Right ventricle myocardium superior (tissue), 1 donor: ENCODE results near the gene KRT85. TPM values are rescaled to one million over a fixed set of nuclear protein-coding genes. Genes with fewer than 3 reads are reported as not detected.
A peak's percentile ranks its signal among the peaks of the same experiment; 100 is the strongest.
"Not testable (repeated sequence)": the region's sequence is repeated elsewhere in the genome, so short reads cannot be mapped to it uniquely, and the experiment has no call there.

Experiments
- ATAC-seq: fragments of 200-7000 bp; cut with Tn5 transposase; one replicate; pipeline ENCODE4 v1.9.1; 2020; ENCODE audit warnings: mild to moderate bottlenecking; ENCODE audit not compliant: poor library complexity
- DNase-seq: peaks from one replicate; pipeline ENCODE4 v3.0.0-alpha.2; 2020
- intact Hi-C: fragments of 100-400 bp; cut with DNase I; formaldehyde crosslinking; loops from one replicate; pipeline ENCODE4 v1.11.2; 2022
- total RNA-seq: library from RNA; stranded (reverse); fragmentation: NEBNext Ultra II Directional; extraction: Animal tissue kit (Norgen Biotek cat#: 25700); gene quantifications from one replicate; pipeline ENCODE4 v1.2.1, GENCODE V29; 2021
- donor health status: DM: no; HTN: yes; CAD: no; lungs with severe emphysema.

The KRT85 gene
- total RNA-seq, 1 donor from 2014 or later, result not detected

DNA sequence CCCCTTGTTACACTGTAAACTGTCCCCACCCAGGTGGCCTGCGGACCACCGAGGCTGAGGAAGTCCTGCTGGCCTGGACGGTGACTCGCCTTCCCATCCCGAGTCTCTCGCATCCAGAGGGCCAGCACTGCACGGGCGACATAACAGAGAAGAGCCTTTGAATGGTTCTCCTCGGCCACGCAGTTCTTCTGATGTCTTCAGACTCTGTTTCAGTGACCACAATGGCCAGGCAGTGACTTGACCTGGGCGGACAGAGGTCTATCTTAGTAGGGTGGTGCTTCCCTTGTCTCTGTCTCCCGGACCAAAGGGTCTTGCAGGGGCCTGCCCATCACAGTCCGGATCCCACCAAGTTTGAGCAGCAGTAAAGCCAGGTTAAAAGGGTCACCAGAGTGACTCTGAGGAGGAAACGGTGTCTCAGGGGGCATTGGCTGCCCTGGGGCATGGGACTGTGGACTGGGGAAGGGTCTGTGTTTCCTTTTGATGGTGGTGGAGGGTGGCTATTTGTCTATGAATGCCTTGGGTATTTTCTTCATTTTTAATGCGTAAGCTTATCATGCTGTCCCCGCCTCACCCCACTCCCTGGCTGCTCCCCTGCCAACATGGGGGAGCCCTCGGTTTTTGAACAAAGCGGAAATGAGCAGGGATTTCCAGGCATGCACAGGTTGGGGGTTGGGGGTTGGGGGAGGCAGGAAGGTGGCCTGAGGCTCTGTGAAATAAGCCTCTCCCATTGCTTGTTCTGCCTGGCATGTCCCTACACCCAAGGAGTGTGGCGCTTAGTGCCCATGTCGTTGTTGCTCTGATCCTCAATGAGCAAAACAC lies 10.3 kb downstream of the KRT85 start:
- intact Hi-C loops, result no loop called here
- no peak for DNase-seq
- ATAC-seq, result no peak

DNA sequence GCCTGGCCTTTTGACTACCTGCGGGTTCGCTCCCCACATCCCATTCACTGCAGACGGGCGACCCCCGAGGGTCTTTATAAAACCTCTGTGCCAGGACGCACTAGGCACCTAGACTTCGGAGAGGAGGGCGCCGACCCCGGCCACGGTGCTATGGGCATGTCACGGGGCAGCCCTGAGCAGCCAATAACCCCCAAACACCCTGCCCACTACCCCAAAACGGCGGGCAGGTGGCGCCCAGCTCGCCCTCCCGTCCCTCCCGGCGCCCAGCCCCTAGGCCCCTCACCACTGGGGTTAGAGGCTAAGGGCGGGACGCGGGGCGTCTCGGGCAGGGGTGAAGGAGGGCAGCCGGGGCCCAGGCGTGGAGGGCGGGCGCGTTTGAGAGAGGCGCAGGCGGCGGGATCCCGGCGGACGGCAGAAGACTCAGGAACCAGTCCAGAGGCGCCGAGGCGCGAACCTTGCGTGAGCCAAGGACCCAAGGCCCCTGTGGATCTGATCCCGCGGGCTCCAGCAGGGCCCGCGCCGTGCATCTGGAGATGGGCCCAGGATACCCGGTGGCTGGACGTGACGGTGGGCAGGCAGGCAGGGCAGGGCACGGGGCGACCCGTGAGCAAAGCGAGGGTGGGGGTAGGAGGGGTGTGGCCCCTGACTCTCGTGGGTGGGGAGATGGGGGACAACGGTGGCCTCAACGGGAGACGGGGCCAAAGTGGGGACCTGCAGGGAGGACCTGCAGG lies 11.1 kb downstream of the KRT85 start:
- DNase-seq (no peak), ATAC-seq (no peak)
- intact Hi-C loops, result no loop called here

DNA sequence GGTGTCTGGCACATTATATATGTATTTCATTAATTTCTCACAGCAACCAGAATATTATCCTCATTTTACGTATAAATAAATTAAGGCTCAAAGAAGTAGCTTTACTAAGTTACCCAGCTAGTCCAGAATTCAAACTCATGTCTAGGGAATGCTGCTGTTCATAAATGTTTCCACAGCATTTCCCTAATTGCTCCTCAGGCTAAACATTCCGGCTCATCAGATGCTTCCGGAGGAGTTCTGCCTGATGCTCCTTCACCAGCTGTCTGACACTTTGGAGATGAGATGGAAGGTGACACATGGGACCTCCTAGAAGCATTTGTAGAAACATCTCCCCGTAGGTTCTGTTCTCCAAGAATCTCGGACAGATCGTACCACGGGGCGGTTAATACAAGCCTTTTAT lies 12.1 kb downstream of the KRT85 start:
- no peak for DNase-seq
- intact Hi-C loops, result no loop called here
- ATAC-seq, result no peak

DNA sequence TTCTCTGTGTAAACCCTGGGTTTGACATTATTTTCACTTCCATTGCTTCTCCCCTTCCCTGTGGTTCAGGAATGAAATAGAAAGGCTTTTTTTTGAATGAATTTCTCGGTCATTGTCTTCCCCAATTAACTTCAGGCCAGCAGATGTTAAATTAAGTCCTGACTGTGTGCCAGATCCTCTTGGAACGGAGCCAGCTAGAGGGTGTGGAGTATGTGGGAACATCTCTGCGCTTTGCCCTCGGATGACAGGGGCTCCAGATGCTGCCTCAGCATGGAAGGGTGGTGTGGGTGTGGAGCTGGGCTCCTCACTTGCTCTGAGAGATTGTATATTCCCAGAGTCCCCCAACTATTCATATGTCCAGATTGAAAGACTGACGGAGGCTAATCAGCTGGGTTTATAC lies 13.1 kb downstream of the KRT85 start:
- no peak for DNase-seq
- no peak for ATAC-seq
- intact Hi-C loops, result no loop called here

DNA sequence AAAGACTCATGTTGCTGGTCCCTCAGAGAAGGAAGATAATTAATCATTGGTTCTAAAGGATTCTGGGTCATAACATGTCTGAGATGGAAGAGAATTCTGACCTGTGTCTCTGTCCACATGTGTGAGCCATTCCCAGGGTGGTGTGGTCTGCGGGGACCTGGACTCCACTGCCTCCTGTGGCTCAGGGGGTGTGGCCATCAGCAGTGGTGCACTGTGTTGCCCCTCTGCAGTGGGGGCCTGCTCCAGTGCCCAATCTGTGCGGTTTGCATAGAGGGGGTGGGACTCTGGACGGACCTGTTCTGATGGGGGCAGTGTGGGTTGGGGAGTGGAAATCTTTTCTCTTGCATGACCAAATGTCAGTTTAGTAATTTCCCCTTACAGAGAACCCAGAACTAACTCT lies 13.5 kb downstream of the KRT85 start:
- DNase-seq (no peak), ATAC-seq (no peak)
- intact Hi-C loops, result no loop called here

DNA sequence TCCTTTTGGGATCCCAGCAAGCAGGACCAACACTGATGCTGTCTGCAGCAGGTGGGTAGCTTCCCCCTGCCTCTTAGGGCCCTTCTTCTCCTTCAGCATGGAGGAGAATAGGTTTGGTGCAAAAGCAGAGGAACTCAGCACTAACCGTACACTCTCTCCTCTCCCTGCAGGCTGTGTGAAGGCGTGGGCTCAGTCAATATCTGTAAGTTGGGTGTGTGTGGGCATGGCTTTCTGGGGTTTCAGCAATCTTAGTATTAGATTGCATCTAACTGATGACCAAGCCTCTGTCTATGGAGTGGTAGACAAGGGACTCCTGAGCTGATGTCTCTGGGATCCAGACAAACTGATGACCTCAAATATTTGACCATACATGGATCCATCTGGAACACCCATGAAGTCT lies 14.3 kb downstream of the KRT85 start:
- intact Hi-C loops, result no loop called here
- ATAC-seq (no peak), DNase-seq (no peak)

DNA sequence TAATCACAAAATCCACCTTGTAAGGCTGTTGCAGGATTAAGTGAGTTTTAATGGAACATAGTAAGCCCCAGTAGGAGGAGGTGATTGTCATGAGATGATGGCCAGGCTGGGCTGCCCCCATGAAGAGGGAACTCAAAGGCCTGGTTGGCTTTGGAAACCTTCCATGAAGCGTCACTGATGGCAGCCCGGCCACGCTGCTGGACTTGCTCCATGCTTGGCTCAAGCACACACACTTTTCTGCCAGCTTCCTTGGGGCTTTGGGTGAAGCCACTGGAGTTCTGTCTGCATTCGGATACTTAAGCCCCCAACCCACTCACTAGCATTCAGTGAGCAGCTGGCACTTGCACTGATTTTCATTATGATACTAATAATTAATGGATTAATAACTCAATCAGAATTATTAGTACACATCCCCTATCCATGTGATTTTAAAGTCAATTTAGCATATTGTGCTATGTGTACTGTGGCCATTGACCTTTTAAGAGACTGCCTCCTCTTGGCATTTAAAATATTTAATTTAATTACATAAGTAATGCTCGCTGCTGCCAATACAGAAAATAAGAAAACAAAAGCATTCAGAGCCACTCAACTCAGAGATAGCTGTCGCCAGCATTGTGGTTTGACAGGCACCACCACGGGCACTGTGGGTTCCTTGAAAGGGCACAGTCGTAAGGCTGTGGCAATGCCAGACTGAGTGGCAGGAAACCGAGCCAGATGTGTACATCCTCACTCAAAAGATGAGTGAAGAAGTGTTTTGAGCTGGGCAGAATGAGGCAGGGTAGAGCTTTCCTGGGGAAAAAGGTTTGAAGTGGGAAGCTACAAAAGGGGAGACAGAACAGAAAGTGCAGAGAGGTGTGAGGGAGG lies 15.9 kb downstream of the KRT85 start:
- intact Hi-C loops, result no loop called here
- ATAC-seq (peak; percentile 81), DNase-seq (peak; percentile 64)

DNA sequence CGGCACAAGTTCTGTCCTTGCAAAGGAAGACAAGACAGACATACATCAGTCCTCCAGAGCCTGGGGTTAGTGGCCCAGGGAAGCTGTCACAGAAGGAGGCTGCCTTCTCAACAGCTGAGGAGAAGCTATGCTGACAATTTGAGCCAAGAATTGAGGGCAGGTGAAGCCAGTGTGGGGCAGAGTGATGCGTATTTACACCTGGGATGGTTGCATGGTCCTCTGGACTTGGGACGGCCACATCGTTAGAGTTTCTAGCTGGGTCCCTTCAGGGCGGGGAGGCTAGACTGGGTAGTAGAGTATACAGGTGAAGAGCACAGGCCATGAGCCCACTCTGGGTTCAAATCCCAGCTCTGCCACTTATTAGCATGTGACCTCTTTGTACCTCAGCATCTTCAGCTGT lies 16.5 kb downstream of the KRT85 start:
- DNase-seq (no peak), ATAC-seq (no peak)
- intact Hi-C loops, result no loop called here

DNA sequence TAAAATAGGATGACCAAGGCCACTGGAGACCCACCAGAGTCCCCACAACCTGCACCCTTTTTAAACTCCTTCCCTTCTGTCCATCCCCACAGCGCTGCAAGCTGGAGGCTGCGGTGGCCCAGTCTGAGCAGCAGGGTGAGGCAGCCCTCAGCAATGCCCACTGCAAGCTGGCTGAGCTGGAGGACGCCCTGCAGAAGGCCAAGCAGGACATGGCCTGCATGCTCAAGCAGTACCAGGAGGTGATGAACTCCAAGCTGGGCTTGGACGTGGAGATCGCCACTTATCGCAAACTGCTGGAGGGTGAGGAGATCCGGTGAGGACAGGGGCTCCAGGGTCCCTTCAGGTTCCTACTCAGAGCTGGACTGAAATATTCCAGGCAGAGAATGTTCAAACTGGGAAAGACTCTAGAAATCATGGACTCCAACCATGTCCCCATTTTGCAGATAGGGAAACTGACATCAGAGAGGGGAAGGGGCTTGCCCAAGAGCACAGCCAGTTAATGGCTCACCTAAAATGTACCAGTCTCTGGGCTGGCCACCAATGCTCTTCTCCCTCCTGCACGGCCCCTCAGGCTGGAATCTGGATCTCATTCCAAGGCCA lies 17.2 kb downstream of the KRT85 start:
- ATAC-seq (no peak), DNase-seq (no peak)
- intact Hi-C loops, result no loop called here

DNA sequence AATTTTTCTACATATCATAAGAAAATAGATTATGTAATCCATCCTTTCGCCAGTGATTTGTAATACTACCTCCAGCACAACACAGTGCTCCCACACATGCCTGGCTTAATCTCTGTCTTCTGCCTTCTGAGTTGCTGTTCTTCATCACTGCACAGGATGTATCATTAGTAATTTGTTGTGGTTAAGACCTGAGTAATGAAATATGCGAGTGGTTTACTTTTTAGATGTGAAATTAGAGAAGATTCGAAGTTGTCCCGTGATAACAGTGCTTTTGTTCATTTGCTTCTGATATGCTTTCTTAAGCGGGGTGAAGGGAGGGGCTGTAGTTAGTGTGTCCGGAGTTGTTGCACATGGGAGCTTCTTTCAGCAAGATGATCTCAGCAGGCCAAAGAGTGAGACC lies 18.1 kb downstream of the KRT85 start:
- DNase-seq (no peak), ATAC-seq (no peak)
- intact Hi-C loops, result no loop called here

DNA sequence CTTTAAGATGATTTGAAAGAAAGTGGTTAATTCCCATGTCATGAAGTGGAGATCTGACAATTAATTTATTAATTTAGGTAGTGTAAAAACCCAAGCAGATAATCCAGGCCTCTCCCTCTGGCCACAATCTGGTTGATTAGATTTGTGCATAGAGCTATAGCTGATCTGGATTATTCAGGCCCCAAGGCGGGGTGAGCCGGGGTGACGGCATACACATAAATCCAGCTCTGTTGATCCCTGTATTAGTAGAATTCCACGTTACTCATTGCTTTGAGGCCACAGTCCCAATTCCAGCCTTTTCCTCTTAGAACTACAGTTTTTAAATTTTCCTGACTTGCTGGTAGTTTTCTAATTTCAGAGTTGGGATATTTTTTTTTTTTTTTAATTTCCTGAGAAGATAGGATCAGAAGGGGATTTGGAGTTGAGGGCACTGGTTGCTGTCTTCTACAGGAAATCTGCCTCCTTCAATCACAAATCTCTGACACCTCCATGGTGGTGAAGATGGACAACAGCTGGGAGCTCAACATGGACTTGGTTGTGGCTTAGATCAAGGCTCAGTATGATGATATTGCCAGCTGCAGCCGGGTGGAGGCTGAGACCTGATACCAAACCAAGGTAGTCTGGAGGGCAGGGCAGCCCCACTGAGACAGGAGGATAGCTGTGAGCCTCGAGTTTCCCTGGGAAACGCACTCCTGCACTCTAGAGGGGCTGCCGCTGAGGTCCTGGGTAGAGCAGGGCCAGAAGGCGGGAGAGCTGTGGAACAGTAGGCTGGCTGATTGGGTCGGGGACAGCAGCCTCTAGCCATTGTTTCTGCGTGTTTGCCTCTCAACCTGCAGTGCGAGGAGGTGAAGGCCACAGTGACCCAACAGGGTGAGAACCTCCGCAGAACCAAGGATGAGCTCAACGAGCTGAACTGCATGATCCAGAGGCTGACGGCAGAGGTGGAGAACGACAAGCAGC lies 19.4 kb downstream of the KRT85 start:
- no peak for ATAC-seq
- intact Hi-C loops, result no loop called here
- no peak for DNase-seq

DNA sequence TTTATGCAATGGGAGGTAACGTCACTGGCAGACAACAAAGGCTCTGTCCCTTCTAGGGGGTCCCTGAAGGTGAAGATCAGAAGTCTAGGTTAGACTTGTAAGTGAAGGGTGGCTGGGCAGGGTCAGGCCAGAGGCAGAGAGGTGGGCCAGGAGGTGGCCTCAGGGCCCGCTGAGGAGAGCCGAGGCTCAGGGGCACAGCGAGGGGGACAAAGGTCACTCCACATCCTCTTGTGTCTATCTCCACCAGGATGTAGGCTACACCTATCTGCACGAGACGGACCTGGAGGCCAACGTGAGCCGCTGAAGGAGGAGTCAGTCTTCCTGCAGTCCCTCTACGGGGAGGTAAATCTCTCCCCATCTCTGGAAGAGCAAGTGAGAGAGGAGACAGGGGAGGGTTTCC lies 20.3 kb downstream of the KRT85 start:
- ATAC-seq, result no peak
- intact Hi-C loops, result no loop called here
- DNase-seq, result no peak

DNA sequence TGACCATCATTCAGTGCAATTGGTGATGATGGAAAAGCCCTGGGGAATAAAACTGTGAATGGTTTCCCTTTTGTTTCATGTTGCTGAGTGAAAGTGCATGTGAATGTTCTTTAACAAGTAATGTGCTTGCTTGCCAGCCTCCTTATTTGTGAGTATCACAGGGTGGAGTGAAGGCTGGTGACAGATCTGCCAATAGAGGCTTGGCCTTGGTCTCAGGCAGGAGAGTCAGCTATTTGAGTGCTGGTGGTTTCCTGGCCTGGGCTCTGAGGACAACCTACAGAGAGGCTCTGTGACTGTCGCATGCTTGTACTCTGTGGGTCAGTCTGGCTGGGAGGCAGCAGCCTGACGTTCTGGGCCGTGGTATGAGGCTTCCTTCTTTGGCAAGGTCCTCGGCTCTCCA lies 20.7 kb downstream of the KRT85 start:
- DNase-seq (no peak), ATAC-seq (peak; percentile 84)
- intact Hi-C loops, result no loop called here

DNA sequence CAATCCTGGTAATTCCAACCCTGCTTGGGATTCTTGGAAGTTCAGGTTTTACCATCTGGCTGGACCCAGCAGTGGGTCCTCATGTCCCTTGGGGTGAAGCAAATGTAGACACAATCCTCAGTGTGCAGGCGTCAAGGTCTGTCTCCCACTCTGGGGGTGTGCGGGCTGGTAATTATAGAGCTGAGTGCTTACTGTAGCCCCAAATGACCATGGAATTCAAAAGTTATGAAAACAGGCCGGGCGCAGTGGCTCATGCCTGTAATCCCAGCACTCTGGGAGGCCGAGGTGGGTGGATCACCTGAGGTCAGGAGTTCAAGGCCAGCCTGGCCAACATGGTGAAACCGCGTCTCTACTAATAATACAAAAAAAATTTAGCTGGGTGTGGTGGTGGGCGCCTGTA lies 22.2 kb downstream of the KRT85 start:
- intact Hi-C loops, DNase-seq, ATAC-seq: not testable (repeated sequence)

DNA sequence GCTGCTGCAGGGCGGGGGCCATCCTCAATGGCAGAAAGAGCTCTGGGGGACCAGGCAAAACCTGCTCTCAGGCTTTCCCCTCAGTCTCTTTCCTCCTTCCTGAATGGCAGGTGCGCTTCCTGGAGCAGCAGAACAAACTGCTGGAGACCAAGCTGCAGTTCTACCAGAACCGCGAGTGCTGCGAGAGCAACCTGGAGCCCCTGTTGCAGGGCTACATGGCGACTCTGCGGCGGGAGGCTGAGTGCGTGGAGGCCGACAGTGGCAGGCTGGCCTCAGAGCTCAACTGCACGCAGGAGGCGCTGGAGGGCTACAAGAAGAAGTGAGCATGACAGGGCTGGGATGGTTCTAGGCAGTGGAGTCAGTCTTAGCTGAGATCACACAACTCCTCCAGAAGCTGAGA lies 23.2 kb downstream of the KRT85 start:
- no peak for ATAC-seq
- intact Hi-C loops, result no loop called here
- no peak for DNase-seq

DNA sequence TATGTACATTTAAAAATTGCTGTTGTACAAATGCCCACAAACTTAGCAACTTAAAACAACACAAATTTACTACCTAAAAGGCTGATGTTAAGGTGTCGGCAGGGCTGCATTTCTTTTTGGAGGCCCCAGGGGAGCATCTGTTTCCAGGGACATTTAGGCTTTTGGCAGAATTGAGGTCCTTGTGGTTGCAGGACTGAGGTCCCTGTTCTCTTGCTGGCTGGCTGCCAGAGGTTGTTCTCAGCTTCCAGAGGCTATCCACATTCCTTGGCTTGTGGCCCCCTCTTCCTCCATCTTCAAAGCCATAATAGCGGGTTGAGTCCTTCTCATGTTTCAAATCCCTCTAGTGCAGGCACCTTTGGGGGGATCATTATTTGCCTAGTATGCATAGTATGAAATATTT lies 23.7 kb downstream of the KRT85 start:
- ATAC-seq, result no peak
- intact Hi-C loops, result no loop called here
- no peak for DNase-seq

DNA sequence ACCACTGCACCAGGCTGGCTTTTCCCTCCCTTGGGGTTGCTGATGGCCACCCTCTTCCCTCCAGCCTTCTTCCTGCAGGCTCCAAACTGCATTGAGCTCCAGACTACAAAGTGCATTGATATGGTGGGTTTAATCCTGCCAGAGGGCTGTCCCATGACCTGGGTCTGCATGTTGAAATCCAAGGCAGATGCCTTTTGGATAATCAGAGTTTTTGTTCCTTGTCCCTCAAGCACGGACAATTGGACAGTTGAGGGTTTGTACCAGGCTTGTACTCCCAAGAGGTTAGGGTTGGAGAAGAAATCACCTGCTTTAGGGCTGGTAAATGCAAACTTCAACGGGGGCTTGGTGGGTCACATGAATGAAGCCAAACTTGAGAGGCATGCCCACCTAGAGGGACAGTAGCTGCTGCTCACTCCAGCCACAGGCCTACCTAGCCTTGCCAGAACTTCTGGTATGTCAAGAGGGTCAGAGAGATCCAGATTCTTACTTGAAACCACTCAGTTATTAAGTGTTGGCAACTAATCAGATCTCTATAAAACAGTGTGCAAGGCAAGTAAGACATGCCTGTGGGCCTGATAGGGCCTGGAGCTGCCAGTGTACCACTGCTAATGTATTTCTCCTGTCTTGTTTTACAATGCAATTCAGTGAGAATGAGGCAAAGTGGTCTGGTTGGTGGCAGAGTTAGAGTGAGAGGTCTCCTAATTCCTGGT lies 24.3 kb downstream of the KRT85 start:
- ATAC-seq (no peak), DNase-seq (no peak)
- intact Hi-C loops, result no loop called here
